ENCODE results near the gene PKNOX2. TPM values are rescaled to one million over a fixed set of nuclear protein-coding genes. Genes with fewer than 3 reads are reported as not detected.

PKNOX2 gene
- total and polyA plus RNA-seq, 2 of the 8 experiments (the other 6 are each of a cell fraction or from before 2014, with no cell fraction given), result 2.0 TPM

GRCh38 chr11:125364121-125364826 lies 199.7 kb downstream of the PKNOX2 start:
- WGBS, 2 experiments (ENCODE audit: extremely low coverage in 1 of 2, insufficient coverage in 1 of 2, insufficient read length in 1 of 2, insufficient replicate concordance in 2 of 2, low coverage in 1 of 2, low lambda C conversion rate in 2 of 2, missing lambda C conversion rate in 1 of 2), result 84% methylated on average over 11 of the region's 11 CpGs; no CpG with 5 or more reads in 1 of the 2 experiments
- Histone ChIP-seq H3K79me1 (ENCODE audit: low read depth, low read length) (no peaks in the 10 kb centered on the region), H3K9me3 (ENCODE audit: insufficient read depth in 2 of 2, low read depth in 1 of 2, low read length in 1 of 2) (no peaks in the 10 kb centered on the region), H4K91ac (replicated peaks; ENCODE audit: insufficient read length, low read length) (no peak overlapping the region), H3K18ac (ENCODE audit: extremely low read depth, low read length) (no peak overlapping the region), H2BK15ac (ENCODE audit: low read length) (0 out of 2 replicates have a peak overlapping the region, but pooled peaks have one; percentile 77), H3K56ac (replicated peaks; ENCODE audit: insufficient read length, low read depth, low read length) (no peak overlapping the region), H3K4ac (replicated peaks; ENCODE audit: insufficient read length, low read depth, low read length) (no peak overlapping the region), H3K79me2 (ENCODE audit: control insufficient read depth in 1 of 2, insufficient read depth in 2 of 2, low read length in 2 of 2) (no peaks in the 10 kb centered on the region), H4K20me1 (replicated peaks in 1 of 2; ENCODE audit: control insufficient read depth in 1 of 2, insufficient read depth in 2 of 2, low read length in 2 of 2) (no peaks in the 10 kb centered on the region), H2BK20ac (ENCODE audit: low read length) (no peak overlapping the region), H3K27me3 (replicated peaks in 1 of 4; ENCODE audit: control insufficient read depth in 3 of 4, extremely low read depth in 1 of 4, insufficient read depth in 3 of 4, low read length in 3 of 4) (no peaks in the 10 kb centered on the region), H2AFZ (ENCODE audit: low read length) (no peak overlapping the region), H3K23me2 (ENCODE audit: low read depth, low read length) (no peaks in the 10 kb centered on the region), H3K9ac (replicated peaks in 1 of 4; ENCODE audit: extremely low read depth in 1 of 4, low read depth in 3 of 4, low read length in 3 of 4) (no peak overlapping the region), H2BK5ac (ENCODE audit: low read depth, low read length) (no peak overlapping the region), H3K27ac (ENCODE audit: low read depth, low read length) (no peak overlapping the region), H3K4me3 (ENCODE audit: extremely low read depth in 1 of 4, insufficient read depth in 2 of 4, low read depth in 3 of 4, low read length in 4 of 4) (no peak overlapping the region), H2AK5ac (ENCODE audit: low read depth, low read length) (no peak overlapping the region), H4K8ac (ENCODE audit: extremely low read depth, insufficient read depth, low read length) (no peak overlapping the region), H3K4me1 (replicated peaks in 1 of 4; ENCODE audit: control insufficient read depth in 3 of 4, insufficient read depth in 4 of 4, low read length in 3 of 4) (peaks cover 0 to under 1% (median under 1%) of the 10 kb centered on the region in 4 experiments; a peak in 3 of 7 replicates), H2BK12ac (ENCODE audit: low read depth, low read length) (peak overlapping the region; percentile 50; the same call in 1 of the 2 replicates), H2BK120ac (replicated peaks; ENCODE audit: low read depth, low read length) (no peak overlapping the region), H3K23ac (ENCODE audit: insufficient read length) (no peak overlapping the region), H3K4me2 (ENCODE audit: insufficient read depth in 1 of 2, low read depth in 2 of 2, low read length in 2 of 2) (no peak overlapping the region), H3K36me3 (ENCODE audit: control insufficient read depth in 2 of 4, insufficient read depth in 4 of 4, low read length in 3 of 4) (no peaks in the 10 kb centered on the region), H4K5ac (ENCODE audit: insufficient read length, low read depth, low read length) (no peak overlapping the region), H3K14ac (ENCODE audit: insufficient read length) (no peak overlapping the region)
- DNase-seq (ENCODE audit: low read depth in 1 of 2, low spot score in 2 of 2), result no peak
- no peak for FAIRE-seq
- CTCF ChIA-PET (ENCODE audit: partially characterized antibody), result interaction anchor here (0.6 to 25.6 kb wide), 21 partner anchors 10 to 282 kb away, joined by 3 to 486 read pairs (median 7); no protein-coding TSS in a partner anchor
- TF ChIP-seq KDM4A (IDR thresholded peaks at IDR 0.05; ENCODE audit: low read depth, low read length, severe bottlenecking), result no peak
- peak; percentile 18 to 38 (median 30) for TF ChIP-seq CTCF (IDR thresholded peaks at IDR 0.05; ENCODE audit: control extremely low read depth in 1 of 3, insufficient read depth in 1 of 3, low read depth in 1 of 3, low read length in 3 of 3)
- no peak; a peak in 1 of 4 replicates for TF ChIP-seq RAD21 (IDR thresholded peaks at IDR 0.05 in 1 of 2, conservative IDR thresholded peaks at IDR 0.05 in 1 of 2; ENCODE audit: low read depth in 2 of 2, low read length in 2 of 2)
- POLR2A ChIA-PET (ENCODE audit: partially characterized antibody), result interaction anchor here (1.4 kb wide), 1 partner anchor 9 kb away, joined by 3 read pairs; no protein-coding TSS in a partner anchor

Measured in H1 (cell line).